CD4-positive, alpha-beta T cell treated with Interleukin-2 at 100 ng/mL for 4 hours (primary cell): ENCODE measurements around the gene NDST4.

Experiments
- DNase-seq: peaks from one replicate; pipeline ENCODE4 v3.0.0-alpha.2; 2020; ENCODE audit warnings: low spot score

Gene NDST4

DNA sequence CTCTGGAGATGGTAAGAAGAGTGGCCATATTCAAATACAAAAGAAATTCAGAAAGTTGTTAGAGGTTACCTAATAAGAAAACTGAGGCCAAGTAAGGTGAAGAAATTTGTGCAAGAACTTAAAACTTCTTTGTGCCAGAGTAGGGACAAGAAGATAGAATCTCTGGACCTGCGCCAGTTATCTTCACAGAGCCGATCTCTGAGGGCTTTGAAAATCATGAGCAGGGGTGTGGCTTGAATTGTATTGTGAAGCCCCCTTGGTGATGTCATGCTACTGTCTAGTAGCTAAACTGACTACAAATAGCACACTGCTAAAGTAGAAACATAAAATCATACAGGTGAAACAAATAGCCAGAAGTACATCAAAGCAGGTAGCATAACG is 330.2 kb downstream of the NDST4 start:
- DNase-seq, result no peak

- DNase-seq, result no peak
Measured at GRCh38 chr4:114782415-114783214, 330.8 kb downstream of the NDST4 start.

DNA sequence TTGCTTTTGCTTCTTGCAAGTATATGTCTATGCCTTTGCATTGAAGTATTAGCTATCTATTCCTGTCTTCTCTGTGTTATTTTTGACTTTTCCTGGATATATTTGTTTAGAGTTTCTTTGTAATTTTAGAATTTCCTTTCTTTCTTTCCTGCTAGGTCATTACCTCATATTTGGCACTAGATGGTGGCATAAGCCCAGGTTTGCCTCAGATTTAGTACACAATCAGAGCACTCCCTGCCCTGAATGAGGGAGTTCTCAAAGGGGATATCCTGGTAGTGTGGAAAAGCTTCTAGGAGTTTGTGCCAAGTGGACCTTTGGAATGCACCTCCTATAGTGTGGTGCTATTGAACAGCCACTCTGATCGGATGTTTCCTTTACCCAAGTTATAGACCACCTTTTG is 333.2 kb downstream of the NDST4 start:
- DNase-seq, result no peak
